Stimulated activated CD8-positive, alpha-beta memory T cell treated with anti-CD3 and anti-CD28 coated beads, Interleukin-7, amount 100 ng/mL, for 4 hours (primary cell): ENCODE results near the gene SLC16A8.
"Not testable (repeated sequence)": the region's sequence is repeated elsewhere in the genome, so short reads cannot be mapped to it uniquely, and the experiment has no call there.

Experiments used
- DNase-seq, 2 donors: peaks; one replicate each; pipeline ENCODE4 v3.0.0-alpha.2; 2020; ENCODE audit warnings: low read depth in 2 of 2

Gene SLC16A8

GRCh38 chr22:38088629-38089473 is 4.9 kb upstream of the SLC16A8 start:
- DNase-seq: no peak

- DNase-seq: no peak
Measured at GRCh38 chr22:38087855-38088254, 3.9 kb upstream of the SLC16A8 start.

GRCh38 chr22:38086942-38087341 is 3.0 kb upstream of the SLC16A8 start:
- no peak for DNase-seq

GRCh38 chr22:38086001-38086845 is 2.2 kb upstream of the SLC16A8 start:
- no peak for DNase-seq

GRCh38 chr22:38085501-38085900 is 1.5 kb upstream of the SLC16A8 start:
- DNase-seq: no peak

GRCh38 chr22:38085056-38085455 is 1.1 kb upstream of the SLC16A8 start:
- DNase-seq: no peak

GRCh38 chr22:38082986-38083710 is 836 bp downstream of the SLC16A8 start:
- DNase-seq: no peak

GRCh38 chr22:38081941-38082828 is 1.8 kb downstream of the SLC16A8 start:
- peak in 1 of 2 donors; percentile 17 for DNase-seq

GRCh38 chr22:38081636-38081940 is 2.4 kb downstream of the SLC16A8 start:
- no peak for DNase-seq

- no peak for DNase-seq
Measured at GRCh38 chr22:38080850-38081635, 2.9 kb downstream of the SLC16A8 start.

- no peak for DNase-seq
Measured at GRCh38 chr22:38080474-38080849, 3.5 kb downstream of the SLC16A8 start.

- no peak for DNase-seq
Measured at GRCh38 chr22:38079804-38080203, 4.2 kb downstream of the SLC16A8 start.

- DNase-seq: not testable (repeated sequence)
Measured at GRCh38 chr22:38079208-38079607, 4.8 kb downstream of the SLC16A8 start.

GRCh38 chr22:38078046-38078840 is 5.7 kb downstream of the SLC16A8 start:
- no peak for DNase-seq

- no peak for DNase-seq
Measured at GRCh38 chr22:38077595-38077994, 6.4 kb downstream of the SLC16A8 start.

- DNase-seq: no peak
Measured at GRCh38 chr22:38077096-38077495, 6.9 kb downstream of the SLC16A8 start.

- DNase-seq: no peak
Measured at GRCh38 chr22:38075961-38076360, 8.0 kb downstream of the SLC16A8 start.

- DNase-seq: no peak
Measured at GRCh38 chr22:38075105-38075825, 8.7 kb downstream of the SLC16A8 start.
